ELR (cell line): Measurements from ENCODE around the gene MRFAP1.
"Not testable (repeated sequence)": the region's sequence is repeated elsewhere in the genome, so short reads cannot be mapped to it uniquely, and the experiment has no call there.

Source experiments
- DNase-seq: peaks from one replicate; pipeline ENCODE4 v3.0.0-alpha.2; 2015; ENCODE audit warnings: low read depth

The MRFAP1 gene

GRCh38 chr4:6668391-6668790, 27.9 kb downstream of the MRFAP1 start:
- peak; percentile 67 for DNase-seq

- peak; percentile 21 for DNase-seq
These were observed 31.2 kb downstream of the MRFAP1 start for GRCh38 chr4:6671648-6672047.

- no peak for DNase-seq
These were observed 31.6 kb downstream of the MRFAP1 start for GRCh38 chr4:6672131-6672530.

- DNase-seq = not testable (repeated sequence)
These were observed 32.2 kb downstream of the MRFAP1 start for GRCh38 chr4:6672541-6673190.

- not testable (repeated sequence) for DNase-seq
These were observed 32.7 kb downstream of the MRFAP1 start for GRCh38 chr4:6673191-6673659.

- DNase-seq = peak; percentile 94
These were observed 33.4 kb downstream of the MRFAP1 start for GRCh38 chr4:6673660-6674499.

- peak; percentile 56 for DNase-seq
These were observed 34.1 kb downstream of the MRFAP1 start for GRCh38 chr4:6674500-6675149.

GRCh38 chr4:6676722-6677558, 36.5 kb downstream of the MRFAP1 start:
- DNase-seq = no peak

- DNase-seq = no peak
These were observed 40.0 kb downstream of the MRFAP1 start for GRCh38 chr4:6680372-6681034.

- no peak for DNase-seq
These were observed 40.7 kb downstream of the MRFAP1 start for GRCh38 chr4:6681191-6681590.

- no peak for DNase-seq
These were observed 42.5 kb downstream of the MRFAP1 start for GRCh38 chr4:6682862-6683590.

- no peak for DNase-seq
These were observed 44.2 kb downstream of the MRFAP1 start for GRCh38 chr4:6684656-6685055.

GRCh38 chr4:6686104-6686787, 45.8 kb downstream of the MRFAP1 start:
- no peak for DNase-seq

GRCh38 chr4:6687947-6688878, 47.7 kb downstream of the MRFAP1 start:
- no peak for DNase-seq

- DNase-seq = peak; percentile 97
These were observed 48.5 kb downstream of the MRFAP1 start for GRCh38 chr4:6688879-6689505.

GRCh38 chr4:6689506-6689960, 49.0 kb downstream of the MRFAP1 start:
- no peak for DNase-seq
